ENCODE data around the gene COQ5.

DNA sequence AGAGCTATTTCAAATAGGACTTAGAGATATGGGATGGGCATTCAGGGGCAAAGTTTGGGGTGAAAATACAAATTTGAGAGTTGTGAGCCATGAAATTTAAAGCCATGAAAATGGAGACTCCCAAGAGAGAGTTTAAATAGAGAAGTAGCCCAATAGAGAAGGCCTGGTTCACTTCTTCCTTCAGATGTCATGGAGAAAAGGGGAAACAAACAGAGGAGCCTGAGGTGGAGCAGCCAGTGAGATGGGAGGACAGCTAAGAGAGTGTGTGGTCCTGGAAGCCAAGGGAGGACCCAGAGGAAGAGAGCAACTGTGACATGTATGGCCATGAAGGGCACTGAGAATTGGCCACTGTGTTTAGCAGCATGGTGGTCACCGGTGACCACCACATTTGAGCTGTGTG lies 45.3 kb downstream of the COQ5 start:
- TF ChIP-seq, protein P1, sequence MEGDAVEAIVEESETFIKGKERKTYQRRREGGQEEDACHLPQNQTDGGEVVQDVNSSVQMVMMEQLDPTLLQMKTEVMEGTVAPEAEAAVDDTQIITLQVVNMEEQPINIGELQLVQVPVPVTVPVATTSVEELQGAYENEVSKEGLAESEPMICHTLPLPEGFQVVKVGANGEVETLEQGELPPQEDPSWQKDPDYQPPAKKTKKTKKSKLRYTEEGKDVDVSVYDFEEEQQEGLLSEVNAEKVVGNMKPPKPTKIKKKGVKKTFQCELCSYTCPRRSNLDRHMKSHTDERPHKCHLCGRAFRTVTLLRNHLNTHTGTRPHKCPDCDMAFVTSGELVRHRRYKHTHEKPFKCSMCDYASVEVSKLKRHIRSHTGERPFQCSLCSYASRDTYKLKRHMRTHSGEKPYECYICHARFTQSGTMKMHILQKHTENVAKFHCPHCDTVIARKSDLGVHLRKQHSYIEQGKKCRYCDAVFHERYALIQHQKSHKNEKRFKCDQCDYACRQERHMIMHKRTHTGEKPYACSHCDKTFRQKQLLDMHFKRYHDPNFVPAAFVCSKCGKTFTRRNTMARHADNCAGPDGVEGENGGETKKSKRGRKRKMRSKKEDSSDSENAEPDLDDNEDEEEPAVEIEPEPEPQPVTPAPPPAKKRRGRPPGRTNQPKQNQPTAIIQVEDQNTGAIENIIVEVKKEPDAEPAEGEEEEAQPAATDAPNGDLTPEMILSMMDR (IDR thresholded peaks at IDR 0.05): no peak
- no peak for TF ChIP-seq POLR2A (IDR thresholded peaks at IDR 0.05)
- TF ChIP-seq POLR2AphosphoS5 (IDR thresholded peaks at IDR 0.05): no peak

All from prostate gland (tissue), 2 donors.